HuH-7 (cell line): ENCODE results near the gene PANX3.

ENCODE experiments used
- DNase-seq: peaks from one replicate; pipeline ENCODE4 v3.0.0; 2011; ENCODE audit warnings: low spot score

Gene PANX3

GRCh38 chr11:124618863-124619262, 7.6 kb downstream of the PANX3 start:
- no peak for DNase-seq

- peak; percentile 95 for DNase-seq
Measured at GRCh38 chr11:124622531-124623451, 11.6 kb downstream of the PANX3 start, which contains the start of gene TBRG1. Gene TBRG1 (plus strand): TSS chr11:124622864. CDS start chr11:124623084, 220 bp downstream.

- DNase-seq: no peak
Measured at GRCh38 chr11:124623861-124624525, 12.8 kb downstream of the PANX3 start.

- DNase-seq: no peak
Measured at GRCh38 chr11:124625504-124626168, 14.4 kb downstream of the PANX3 start.

- DNase-seq: no peak
Measured at GRCh38 chr11:124627546-124627945, 16.3 kb downstream of the PANX3 start.

- no peak for DNase-seq
Measured at GRCh38 chr11:124629961-124630360, 18.7 kb downstream of the PANX3 start.

- peak; percentile 12 for DNase-seq
Measured at GRCh38 chr11:124633355-124633754, 22.1 kb downstream of the PANX3 start.

GRCh38 chr11:124635932-124636331, 24.7 kb downstream of the PANX3 start:
- DNase-seq: no peak

GRCh38 chr11:124638500-124638899, 27.3 kb downstream of the PANX3 start:
- DNase-seq: no peak

- DNase-seq: no peak
Measured at GRCh38 chr11:124639186-124639585, 28.0 kb downstream of the PANX3 start.

- DNase-seq: no peak
Measured at GRCh38 chr11:124640666-124641065, 29.4 kb downstream of the PANX3 start.

- no peak for DNase-seq
Measured at GRCh38 chr11:124642628-124643027, 31.4 kb downstream of the PANX3 start.

GRCh38 chr11:124643042-124643604, 31.9 kb downstream of the PANX3 start:
- no peak for DNase-seq

GRCh38 chr11:124643605-124644425, 32.6 kb downstream of the PANX3 start:
- DNase-seq: no peak

- peak; percentile 62 for DNase-seq
Measured at GRCh38 chr11:124644426-124645280, 33.4 kb downstream of the PANX3 start.

GRCh38 chr11:124646148-124646547, 34.9 kb downstream of the PANX3 start:
- no peak for DNase-seq

- no peak for DNase-seq
Measured at GRCh38 chr11:124648610-124649009, 37.4 kb downstream of the PANX3 start.

GRCh38 chr11:124656774-124657630, 45.8 kb downstream of the PANX3 start:
- DNase-seq: no peak

- no peak for DNase-seq
Measured at GRCh38 chr11:124657904-124658303, 46.7 kb downstream of the PANX3 start.
